Lung (tissue), 12 donors: ENCODE measurements around the gene ACSM6. TPM values are rescaled to one million over a fixed set of nuclear protein-coding genes. Genes with fewer than 3 reads are reported as not detected.

Experiments used
- ATAC-seq: fragments of 200-7000 bp; cut with Tn5 transposase; one replicate; pipeline ENCODE4 v1.9.1; 2020; ENCODE audit warnings: moderate number of reproducible peaks; ENCODE audit not compliant: insufficient read depth, low FRiP score
- DNase-seq, 3 donors: peaks; one replicate each; pipeline ENCODE4 v3.0.0-alpha.2; 2013 to 2017
- H3K27ac ChIP-seq, 2 donors: one replicate each; pipeline ENCODE4 v1.5.1; 2013; ENCODE audit warnings: mild to moderate bottlenecking in 2 of 2, moderate library complexity in 2 of 2, control low read depth in 1 of 2, inconsistent platforms in 1 of 2, low read depth in 1 of 2, low read length in 1 of 2
- H3K27me3 ChIP-seq, 3 donors: one replicate each; pipeline ENCODE4 v1.5.1; 2013; ENCODE audit warnings: low read length in 2 of 3; ENCODE audit not compliant: control insufficient read depth in 3 of 3, insufficient read depth in 3 of 3
- H3K36me3 ChIP-seq, 4 donors: one replicate each; pipeline ENCODE4 v1.5.1; 2013; ENCODE audit warnings: low read length in 4 of 4, mild to moderate bottlenecking in 1 of 4, moderate library complexity in 1 of 4; ENCODE audit not compliant: control insufficient read depth in 4 of 4, insufficient read depth in 4 of 4
- H3K4me1 ChIP-seq, 5 donors: one replicate each; pipeline ENCODE4 v1.5.1; 2013; ENCODE audit warnings: low read length in 5 of 5, mild to moderate bottlenecking in 2 of 5, moderate library complexity in 1 of 5; ENCODE audit not compliant: control insufficient read depth in 5 of 5, insufficient read depth in 5 of 5
- H3K4me3 ChIP-seq: one replicate; pipeline ENCODE4 v1.5.1; 2013; ENCODE audit warnings: mild to moderate bottlenecking, control low read depth, moderate library complexity
- H3K9ac ChIP-seq, 2 donors: one replicate each; pipeline ENCODE4 v1.5.1; 2013; ENCODE audit warnings: low read length in 2 of 2, control low read depth in 1 of 2; ENCODE audit not compliant: insufficient read depth in 1 of 2
- H3K9me3 ChIP-seq, 4 donors: one replicate each; pipeline ENCODE4 v1.5.1; 2013; ENCODE audit warnings: low read length in 3 of 4, mild to moderate bottlenecking in 1 of 4, moderate library complexity in 1 of 4; ENCODE audit not compliant: control insufficient read depth in 4 of 4, insufficient read depth in 3 of 4
- WGBS, 2 donors: extraction: QIAGEN DNeasy Blood & Tissue Kit; methylation state at CpG; one replicate each; pipeline ENCODE4 v1.1.7; 2013; 5-methylcytosine and 5-hydroxymethylcytosine counted together
- polyA plus RNA-seq, 2 donors: library from polyadenylated mRNA; stranded (reverse); fragments of 200-250 nt; gene quantifications; one replicate each; pipeline ENCODE4 v1.2.1, GENCODE V29; 2013
- total RNA-seq, 2 donors: library from RNA; depleted of rRNA in 1 of 2; stranded (reverse); fragments of >200 nt in 1 of 2; gene quantifications; one replicate each; pipeline ENCODE4 v1.2.1, GENCODE V29; 2014 to 2021
- TF ChIP-seq, protein P1 (sequence below): IDR thresholded peaks from 2 replicates; pipeline ENCODE4 v1.5.1; 2012; ENCODE audit warnings: mild to moderate bottlenecking; ENCODE audit errors: control extremely low read depth, extremely low read depth
- donor health status: control.
- donor health status: control.
- donor health status: Bipolar disorder and iron deficiency.
- donor health status: healthy.
- donor health status: DM: yes; HTN: yes; CAD: no.

Gene ACSM6
- total and polyA plus RNA-seq, 4 donors, result not detected

DNA sequence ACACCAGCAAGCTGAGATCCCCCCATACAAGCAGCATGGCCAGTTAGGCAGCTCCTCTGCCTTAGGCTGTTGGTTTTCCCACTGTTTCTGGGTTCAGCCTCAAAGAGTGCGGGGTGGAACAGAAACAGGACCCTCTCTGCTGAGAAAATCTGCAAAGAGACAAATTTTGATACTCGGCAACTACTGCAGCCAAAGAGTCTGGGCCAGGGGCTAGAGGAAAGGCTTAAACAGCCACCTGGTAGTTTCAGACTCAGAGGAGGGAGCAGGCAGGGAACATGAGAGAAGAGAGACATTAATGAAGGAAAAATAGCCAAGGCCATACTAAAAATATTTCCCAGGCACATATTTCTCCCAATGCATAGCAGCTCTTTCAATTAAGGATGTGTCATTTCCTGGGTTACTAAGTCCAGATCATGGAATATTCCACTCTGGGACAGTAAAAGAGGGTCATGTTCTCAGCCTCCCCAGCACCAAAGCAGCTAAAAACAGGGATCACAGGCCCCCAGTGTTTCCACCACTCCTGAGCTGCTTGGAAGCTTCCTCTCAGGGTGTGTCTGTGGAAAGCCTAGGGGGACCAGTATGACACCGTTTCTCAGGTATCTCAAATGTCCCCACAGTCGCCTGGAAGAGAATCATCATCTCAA is 67.0 kb downstream of the ACSM6 start:
- WGBS, 2 donors, result 80 to 87% methylated on average over 4 of the region's 4 CpGs
- H3K27ac ChIP-seq, result peak overlapping the region; percentile 47 to 81
- no peak overlapping the region for H3K9ac ChIP-seq
- TF ChIP-seq, protein P1, sequence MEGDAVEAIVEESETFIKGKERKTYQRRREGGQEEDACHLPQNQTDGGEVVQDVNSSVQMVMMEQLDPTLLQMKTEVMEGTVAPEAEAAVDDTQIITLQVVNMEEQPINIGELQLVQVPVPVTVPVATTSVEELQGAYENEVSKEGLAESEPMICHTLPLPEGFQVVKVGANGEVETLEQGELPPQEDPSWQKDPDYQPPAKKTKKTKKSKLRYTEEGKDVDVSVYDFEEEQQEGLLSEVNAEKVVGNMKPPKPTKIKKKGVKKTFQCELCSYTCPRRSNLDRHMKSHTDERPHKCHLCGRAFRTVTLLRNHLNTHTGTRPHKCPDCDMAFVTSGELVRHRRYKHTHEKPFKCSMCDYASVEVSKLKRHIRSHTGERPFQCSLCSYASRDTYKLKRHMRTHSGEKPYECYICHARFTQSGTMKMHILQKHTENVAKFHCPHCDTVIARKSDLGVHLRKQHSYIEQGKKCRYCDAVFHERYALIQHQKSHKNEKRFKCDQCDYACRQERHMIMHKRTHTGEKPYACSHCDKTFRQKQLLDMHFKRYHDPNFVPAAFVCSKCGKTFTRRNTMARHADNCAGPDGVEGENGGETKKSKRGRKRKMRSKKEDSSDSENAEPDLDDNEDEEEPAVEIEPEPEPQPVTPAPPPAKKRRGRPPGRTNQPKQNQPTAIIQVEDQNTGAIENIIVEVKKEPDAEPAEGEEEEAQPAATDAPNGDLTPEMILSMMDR, result no peak
- no peaks in the 10 kb centered on the region for H3K27me3 ChIP-seq
- ATAC-seq, result no peak
- no peak for DNase-seq
- peaks cover 0 to 4% (median 0%) of the 10 kb centered on the region in 4 donors for H3K9me3 ChIP-seq
- H3K4me1 ChIP-seq, result peaks cover 0 to 23% (median 16%) of the 10 kb centered on the region in 5 donors
- peaks cover 4 to 26% (median 21%) of the 10 kb centered on the region in 4 donors for H3K36me3 ChIP-seq
- no peak overlapping the region for H3K4me3 ChIP-seq

DNA sequence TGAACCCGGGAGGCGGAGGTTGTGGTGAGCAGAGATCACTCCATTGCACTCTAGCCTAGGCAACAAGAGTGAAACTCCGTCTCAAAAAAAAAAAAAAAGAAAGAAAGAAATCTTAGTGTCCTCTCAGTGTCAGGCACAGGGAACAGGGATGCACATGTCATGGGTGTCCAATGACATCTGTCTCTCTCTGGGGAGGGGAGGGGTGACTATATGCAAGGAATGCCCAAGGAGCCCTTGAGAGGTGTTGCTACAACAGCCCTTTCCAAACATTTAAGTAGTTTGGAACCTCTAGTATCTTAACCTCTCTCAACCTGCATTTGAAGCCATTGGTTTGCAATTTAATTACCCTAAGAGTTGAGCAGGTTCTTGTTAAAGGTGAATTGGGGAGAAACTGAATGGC is 67.9 kb downstream of the ACSM6 start:
- no peak overlapping the region for H3K4me3 ChIP-seq
- H3K9ac ChIP-seq, result no peak overlapping the region
- peaks cover 4 to 26% (median 19%) of the 10 kb centered on the region in 4 donors for H3K36me3 ChIP-seq
- ATAC-seq, result no peak
- WGBS, 2 donors, result 95% methylated on average over 3 of the region's 3 CpGs
- H3K27me3 ChIP-seq, result no peaks in the 10 kb centered on the region
- no peak for DNase-seq
- TF ChIP-seq, protein P1, result no peak
- no peaks in the 10 kb centered on the region for H3K9me3 ChIP-seq
- peaks cover 0 to 31% (median 18%) of the 10 kb centered on the region in 5 donors for H3K4me1 ChIP-seq
- H3K27ac ChIP-seq, result no peak overlapping the region

DNA sequence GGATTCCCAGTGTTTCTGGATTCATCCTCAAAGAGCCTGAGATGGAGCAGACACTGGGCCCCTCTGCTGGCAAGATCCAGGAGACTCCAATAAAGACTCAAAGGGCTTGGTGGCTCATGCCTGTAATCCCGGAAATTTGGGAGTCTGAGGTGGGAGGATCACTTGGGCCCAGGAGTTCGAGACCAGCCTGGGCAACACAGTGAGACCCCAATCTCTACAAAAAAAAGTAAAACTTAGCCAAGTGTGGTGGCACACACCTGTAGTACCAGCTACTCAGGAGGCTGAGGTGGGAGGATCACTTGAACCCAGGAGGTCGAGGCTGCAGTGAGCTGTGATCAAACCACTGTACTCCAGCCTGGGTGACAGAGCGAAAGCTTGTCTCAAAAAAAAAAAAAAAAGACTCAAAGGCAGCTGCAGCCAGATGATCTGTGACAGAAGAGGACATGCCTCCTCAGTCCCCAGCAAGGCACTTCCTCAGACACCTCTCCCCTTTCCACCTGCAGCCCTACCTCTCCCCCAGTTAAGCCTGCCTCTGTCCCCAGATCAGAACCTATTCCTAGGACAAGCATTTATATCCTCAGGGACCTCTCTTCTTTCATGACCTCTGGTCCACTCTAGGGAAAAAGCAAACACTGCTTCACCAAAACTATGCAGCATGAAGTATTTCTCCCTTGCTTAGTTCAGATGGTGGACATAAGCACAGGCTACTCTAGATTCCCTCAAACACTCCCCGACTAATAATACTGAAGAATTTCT is 68.9 kb downstream of the ACSM6 start:
- no peaks in the 10 kb centered on the region for H3K9me3 ChIP-seq
- no peaks in the 10 kb centered on the region for H3K27me3 ChIP-seq
- H3K36me3 ChIP-seq, result peaks cover 3 to 23% (median 14%) of the 10 kb centered on the region in 4 donors
- TF ChIP-seq, protein P1, result no peak
- ATAC-seq, result no peak
- H3K9ac ChIP-seq, result no peak overlapping the region
- DNase-seq, result no peak
- H3K4me1 ChIP-seq, result peaks cover 0 to 31% (median 18%) of the 10 kb centered on the region in 5 donors
- H3K27ac ChIP-seq, result peak overlapping the region in 1 of 2 donors; percentile 54
- no peak overlapping the region for H3K4me3 ChIP-seq
- WGBS, 2 donors, result 68 to 72% methylated on average over 5 of the region's 5 CpGs
